AG10803 (cell line): ENCODE results near the gene CELSR1.
"Not testable (repeated sequence)": the region's sequence is repeated elsewhere in the genome, so short reads cannot be mapped to it uniquely, and the experiment has no call there.

Experiments
- DNase-seq: peaks from one replicate; pipeline ENCODE4 v3.0.0; 2010; ENCODE audit warnings: low read depth
- H3K4me3 ChIP-seq: 2 replicates; pipeline ENCODE4 v1.5.1; 2011; ENCODE audit warnings: mild to moderate bottlenecking, low read length, control low read depth
- TF ChIP-seq, protein P1 (sequence below): conservative IDR thresholded peaks from 2 replicates; pipeline ENCODE4 v1.5.1; 2011; ENCODE audit warnings: mild to moderate bottlenecking, low read length, control low read depth, inconsistent platforms

Gene CELSR1

DNA sequence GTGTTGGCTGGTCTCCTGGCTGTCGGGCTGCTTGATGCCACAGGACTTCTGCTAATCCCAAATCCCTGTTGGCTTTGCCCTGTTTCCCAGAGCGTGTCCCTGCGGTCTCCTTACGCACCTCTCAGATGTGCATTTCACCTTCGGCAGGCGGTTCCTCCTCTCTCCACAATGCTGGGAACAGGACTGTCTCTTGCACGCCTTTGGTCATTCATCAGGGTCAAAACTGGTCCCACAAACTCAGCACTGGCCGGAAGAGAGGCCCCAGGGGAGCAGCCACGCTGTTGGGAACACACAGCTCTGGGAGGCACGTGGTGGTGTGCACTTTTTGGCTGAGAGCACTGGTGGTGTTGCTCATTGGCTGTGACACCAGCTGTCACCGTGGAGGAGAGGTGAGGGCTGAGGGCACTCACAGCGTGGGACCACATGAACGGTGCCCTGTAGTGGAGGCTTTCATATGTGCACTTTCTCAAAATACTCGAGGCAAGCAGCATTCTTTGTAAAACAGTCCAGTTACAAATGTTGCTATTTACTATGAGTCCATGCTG is 217.2 kb downstream of the CELSR1 start:
- TF ChIP-seq, protein P1, sequence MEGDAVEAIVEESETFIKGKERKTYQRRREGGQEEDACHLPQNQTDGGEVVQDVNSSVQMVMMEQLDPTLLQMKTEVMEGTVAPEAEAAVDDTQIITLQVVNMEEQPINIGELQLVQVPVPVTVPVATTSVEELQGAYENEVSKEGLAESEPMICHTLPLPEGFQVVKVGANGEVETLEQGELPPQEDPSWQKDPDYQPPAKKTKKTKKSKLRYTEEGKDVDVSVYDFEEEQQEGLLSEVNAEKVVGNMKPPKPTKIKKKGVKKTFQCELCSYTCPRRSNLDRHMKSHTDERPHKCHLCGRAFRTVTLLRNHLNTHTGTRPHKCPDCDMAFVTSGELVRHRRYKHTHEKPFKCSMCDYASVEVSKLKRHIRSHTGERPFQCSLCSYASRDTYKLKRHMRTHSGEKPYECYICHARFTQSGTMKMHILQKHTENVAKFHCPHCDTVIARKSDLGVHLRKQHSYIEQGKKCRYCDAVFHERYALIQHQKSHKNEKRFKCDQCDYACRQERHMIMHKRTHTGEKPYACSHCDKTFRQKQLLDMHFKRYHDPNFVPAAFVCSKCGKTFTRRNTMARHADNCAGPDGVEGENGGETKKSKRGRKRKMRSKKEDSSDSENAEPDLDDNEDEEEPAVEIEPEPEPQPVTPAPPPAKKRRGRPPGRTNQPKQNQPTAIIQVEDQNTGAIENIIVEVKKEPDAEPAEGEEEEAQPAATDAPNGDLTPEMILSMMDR = no peak
- no peak overlapping the region for H3K4me3 ChIP-seq
- DNase-seq = no peak

GRCh38 chr22:46319319-46319718 is 218.1 kb downstream of the CELSR1 start:
- TF ChIP-seq, protein P1 = no peak
- no peak for DNase-seq
- H3K4me3 ChIP-seq = no peak overlapping the region

- DNase-seq = no peak
- TF ChIP-seq, protein P1 = no peak
- no peak overlapping the region for H3K4me3 ChIP-seq
Measured at GRCh38 chr22:46318576-46318975, 218.8 kb downstream of the CELSR1 start.

DNA sequence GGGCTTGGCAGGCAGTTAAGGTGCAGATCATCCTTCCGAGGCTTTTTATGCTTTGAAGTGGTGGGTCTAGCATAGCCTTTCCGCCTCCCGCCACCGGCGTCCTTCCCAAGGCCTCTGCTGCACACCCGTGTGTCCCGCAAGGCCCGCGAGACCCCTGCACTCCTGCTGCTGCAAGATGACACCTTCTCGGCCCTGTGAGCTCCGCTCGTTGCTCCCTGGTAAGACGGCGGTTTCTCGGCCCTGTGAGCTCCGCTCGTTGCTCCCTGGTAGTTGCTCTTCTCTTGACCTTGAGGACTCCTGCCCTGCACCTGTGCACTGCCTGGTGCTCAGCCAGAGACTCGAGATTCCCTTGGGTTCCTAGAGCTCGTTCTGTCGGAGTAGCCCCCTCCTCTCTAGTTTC is 219.8 kb downstream of the CELSR1 start:
- TF ChIP-seq, protein P1 = no peak
- no peak overlapping the region for H3K4me3 ChIP-seq
- no peak for DNase-seq

- TF ChIP-seq, protein P1 = no peak
- no peak for DNase-seq
- no peak overlapping the region for H3K4me3 ChIP-seq
Measured at GRCh38 chr22:46315976-46316375, 221.4 kb downstream of the CELSR1 start.

DNA sequence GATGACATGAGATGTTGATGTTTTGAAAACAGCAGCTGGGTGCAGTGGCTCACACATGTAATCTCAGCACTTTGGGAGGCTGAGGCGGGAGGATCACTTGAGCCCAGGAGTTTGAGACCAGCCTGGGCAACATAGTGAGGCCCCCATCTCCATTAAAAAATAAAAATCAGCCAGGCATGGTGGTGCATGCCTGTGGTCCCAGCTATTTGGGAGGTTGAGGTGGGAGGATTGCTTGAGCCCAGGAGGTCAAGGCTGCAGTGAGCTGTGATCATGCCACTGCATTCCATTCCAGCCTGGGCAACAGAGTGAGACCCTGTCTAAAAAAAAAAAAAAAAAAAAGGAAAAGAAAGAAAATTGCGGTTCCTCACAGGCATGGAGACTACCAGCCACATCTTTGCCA is 224.6 kb downstream of the CELSR1 start:
- H3K4me3 ChIP-seq, DNase-seq: not testable (repeated sequence)

- TF ChIP-seq, protein P1 = no peak
- no peak for DNase-seq
- no peak overlapping the region for H3K4me3 ChIP-seq
Measured at GRCh38 chr22:46312056-46312455, 225.4 kb downstream of the CELSR1 start.
